WTC11 (cell line): ENCODE data around the gene DDN.

Experiments used
- CREM ChIP-seq: sonication (generic); formaldehyde crosslinking; IDR thresholded peaks from 2 replicates; pipeline ENCODE4 v1.8.1; 2022; ENCODE audit warnings: mild to moderate bottlenecking, missing genetic modification reagents, moderate library complexity
- ERG ChIP-seq: fragments of 250-450 bp; sonication (Bioruptor Pico); IDR thresholded peaks from 2 replicates; pipeline ENCODE4 v1.8.0; 2021; ENCODE audit warnings: mild to moderate bottlenecking
- FOXP1 ChIP-seq: sonication (generic); formaldehyde crosslinking; IDR thresholded peaks from 2 replicates; pipeline ENCODE4 v1.8.0; 2022; ENCODE audit warnings: missing genetic modification reagents, mild to moderate bottlenecking, moderate library complexity, borderline replicate concordance
- NFYB ChIP-seq: sonication (generic); formaldehyde crosslinking; conservative IDR thresholded peaks from 2 replicates; pipeline ENCODE4 v1.8.0; 2022; ENCODE audit warnings: low read depth, missing genetic modification reagents
- NR2C2 ChIP-seq: sonication (generic); formaldehyde crosslinking; IDR thresholded peaks from 2 replicates; pipeline ENCODE4 v1.8.0; 2022; ENCODE audit warnings: mild to moderate bottlenecking, missing genetic modification reagents
- NR3C1 ChIP-seq: sonication (generic); formaldehyde crosslinking; conservative IDR thresholded peaks from 2 replicates; pipeline ENCODE4 v1.8.1; 2023; ENCODE audit warnings: low read depth, mild to moderate bottlenecking, missing genetic modification reagents
- USF1 ChIP-seq: sonication (generic); formaldehyde crosslinking; IDR thresholded peaks from 2 replicates; pipeline ENCODE4 v1.8.0; 2022; ENCODE audit warnings: mild to moderate bottlenecking, missing genetic modification reagents
- ZNF138 ChIP-seq: sonication (generic); formaldehyde crosslinking; conservative IDR thresholded peaks from 2 replicates; pipeline ENCODE4 v1.8.1; 2022; ENCODE audit warnings: mild to moderate bottlenecking, moderate library complexity, missing genetic modification reagents
- ZNF263 ChIP-seq: sonication (generic); formaldehyde crosslinking; IDR thresholded peaks from 2 replicates; pipeline ENCODE4 v1.8.1; 2022; ENCODE audit warnings: low read depth, mild to moderate bottlenecking, moderate library complexity, missing genetic modification reagents
- TF ChIP-seq, protein P1 (sequence below): fragments of 200-600 bp; IDR thresholded peaks from 2 replicates; pipeline ENCODE4 v1.8.0; 2022; ENCODE audit warnings: antibody characterized with exemption
- TF ChIP-seq, protein P2 (sequence below): sonication (generic); formaldehyde crosslinking; IDR thresholded peaks from 2 replicates; pipeline ENCODE4 v1.8.1; 2023; ENCODE audit warnings: mild to moderate bottlenecking, missing genetic modification reagents, borderline replicate concordance
- TF ChIP-seq, protein P3 (sequence below): sonication (generic); formaldehyde crosslinking; IDR thresholded peaks from 2 replicates; pipeline ENCODE4 v1.8.0; 2023; ENCODE audit warnings: missing genetic modification reagents

- TF ChIP-seq, protein P1, sequence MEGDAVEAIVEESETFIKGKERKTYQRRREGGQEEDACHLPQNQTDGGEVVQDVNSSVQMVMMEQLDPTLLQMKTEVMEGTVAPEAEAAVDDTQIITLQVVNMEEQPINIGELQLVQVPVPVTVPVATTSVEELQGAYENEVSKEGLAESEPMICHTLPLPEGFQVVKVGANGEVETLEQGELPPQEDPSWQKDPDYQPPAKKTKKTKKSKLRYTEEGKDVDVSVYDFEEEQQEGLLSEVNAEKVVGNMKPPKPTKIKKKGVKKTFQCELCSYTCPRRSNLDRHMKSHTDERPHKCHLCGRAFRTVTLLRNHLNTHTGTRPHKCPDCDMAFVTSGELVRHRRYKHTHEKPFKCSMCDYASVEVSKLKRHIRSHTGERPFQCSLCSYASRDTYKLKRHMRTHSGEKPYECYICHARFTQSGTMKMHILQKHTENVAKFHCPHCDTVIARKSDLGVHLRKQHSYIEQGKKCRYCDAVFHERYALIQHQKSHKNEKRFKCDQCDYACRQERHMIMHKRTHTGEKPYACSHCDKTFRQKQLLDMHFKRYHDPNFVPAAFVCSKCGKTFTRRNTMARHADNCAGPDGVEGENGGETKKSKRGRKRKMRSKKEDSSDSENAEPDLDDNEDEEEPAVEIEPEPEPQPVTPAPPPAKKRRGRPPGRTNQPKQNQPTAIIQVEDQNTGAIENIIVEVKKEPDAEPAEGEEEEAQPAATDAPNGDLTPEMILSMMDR, result no peak
- TF ChIP-seq ZNF138 (CRISPR knock-in tag) (no peak), CREM (CRISPR knock-in tag) (no peak), FOXP1 (CRISPR knock-in tag) (no peak), NR2C2 (CRISPR knock-in tag) (no peak), NR3C1 (CRISPR knock-in tag) (no peak), USF1 (CRISPR knock-in tag) (no peak), NFYB (no peak), ZNF263 (CRISPR knock-in tag) (no peak), ERG (CRISPR knock-in tag) (no peak)
- TF ChIP-seq, protein P2, sequence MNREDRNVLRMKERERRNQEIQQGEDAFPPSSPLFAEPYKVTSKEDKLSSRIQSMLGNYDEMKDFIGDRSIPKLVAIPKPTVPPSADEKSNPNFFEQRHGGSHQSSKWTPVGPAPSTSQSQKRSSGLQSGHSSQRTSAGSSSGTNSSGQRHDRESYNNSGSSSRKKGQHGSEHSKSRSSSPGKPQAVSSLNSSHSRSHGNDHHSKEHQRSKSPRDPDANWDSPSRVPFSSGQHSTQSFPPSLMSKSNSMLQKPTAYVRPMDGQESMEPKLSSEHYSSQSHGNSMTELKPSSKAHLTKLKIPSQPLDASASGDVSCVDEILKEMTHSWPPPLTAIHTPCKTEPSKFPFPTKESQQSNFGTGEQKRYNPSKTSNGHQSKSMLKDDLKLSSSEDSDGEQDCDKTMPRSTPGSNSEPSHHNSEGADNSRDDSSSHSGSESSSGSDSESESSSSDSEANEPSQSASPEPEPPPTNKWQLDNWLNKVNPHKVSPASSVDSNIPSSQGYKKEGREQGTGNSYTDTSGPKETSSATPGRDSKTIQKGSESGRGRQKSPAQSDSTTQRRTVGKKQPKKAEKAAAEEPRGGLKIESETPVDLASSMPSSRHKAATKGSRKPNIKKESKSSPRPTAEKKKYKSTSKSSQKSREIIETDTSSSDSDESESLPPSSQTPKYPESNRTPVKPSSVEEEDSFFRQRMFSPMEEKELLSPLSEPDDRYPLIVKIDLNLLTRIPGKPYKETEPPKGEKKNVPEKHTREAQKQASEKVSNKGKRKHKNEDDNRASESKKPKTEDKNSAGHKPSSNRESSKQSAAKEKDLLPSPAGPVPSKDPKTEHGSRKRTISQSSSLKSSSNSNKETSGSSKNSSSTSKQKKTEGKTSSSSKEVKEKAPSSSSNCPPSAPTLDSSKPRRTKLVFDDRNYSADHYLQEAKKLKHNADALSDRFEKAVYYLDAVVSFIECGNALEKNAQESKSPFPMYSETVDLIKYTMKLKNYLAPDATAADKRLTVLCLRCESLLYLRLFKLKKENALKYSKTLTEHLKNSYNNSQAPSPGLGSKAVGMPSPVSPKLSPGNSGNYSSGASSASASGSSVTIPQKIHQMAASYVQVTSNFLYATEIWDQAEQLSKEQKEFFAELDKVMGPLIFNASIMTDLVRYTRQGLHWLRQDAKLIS (CRISPR knock-in tag), result no peak
- TF ChIP-seq, protein P3, sequence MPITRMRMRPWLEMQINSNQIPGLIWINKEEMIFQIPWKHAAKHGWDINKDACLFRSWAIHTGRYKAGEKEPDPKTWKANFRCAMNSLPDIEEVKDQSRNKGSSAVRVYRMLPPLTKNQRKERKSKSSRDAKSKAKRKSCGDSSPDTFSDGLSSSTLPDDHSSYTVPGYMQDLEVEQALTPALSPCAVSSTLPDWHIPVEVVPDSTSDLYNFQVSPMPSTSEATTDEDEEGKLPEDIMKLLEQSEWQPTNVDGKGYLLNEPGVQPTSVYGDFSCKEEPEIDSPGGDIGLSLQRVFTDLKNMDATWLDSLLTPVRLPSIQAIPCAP (CRISPR knock-in tag), result no peak
Measured at GRCh38 chr12:49012739-49013138, 13.6 kb upstream of the DDN start.
